AG04450 (cell line): ENCODE data around the gene HPGD. TPM values are rescaled to one million over a fixed set of nuclear protein-coding genes. Genes with fewer than 3 reads are reported as not detected.

Experiments
- CTCF ChIA-PET: fragments of 300-600, 350-600 bp; formaldehyde crosslinking; extraction: SDS; loops from one replicate; lab custom pipeline; 2022; ENCODE audit warnings: antibody characterized with exemption, inconsistent platforms; lab: Charles Lee
- POLR2A ChIA-PET: fragments of 350-600 bp; formaldehyde crosslinking; extraction: SDS; loops from one replicate; lab custom pipeline; 2021; ENCODE audit warnings: antibody characterized with exemption, inconsistent platforms; lab: Yijun Ruan, JAX
- DNase-seq: peaks from one replicate; pipeline ENCODE4 v3.0.0-alpha.2; 2011; ENCODE audit warnings: low read depth, low spot score
- H3K27ac ChIP-seq: one replicate; pipeline ENCODE4 v1.5.1; 2012; ENCODE audit warnings: low read depth, low read length, control low read depth
- H3K27me3 ChIP-seq: one replicate; pipeline ENCODE4 v1.6.0; 2012; ENCODE audit warnings: low read length; ENCODE audit not compliant: control insufficient read depth, insufficient read depth
- H3K4me3 ChIP-seq: 2 replicates; pipeline ENCODE4 v1.5.1; 2011; ENCODE audit warnings: mild to moderate bottlenecking, low read depth, low read length, control low read depth
- H3K9me3 ChIP-seq: 2 replicates; pipeline ENCODE4 v1.5.1; 2012; ENCODE audit warnings: low read length; ENCODE audit not compliant: control insufficient read depth, insufficient read depth
- polyA plus RNA-seq: library from polyadenylated mRNA; depleted of rRNA; stranded (reverse); fragments of >200 nt; gene quantifications from 2 replicates; pipeline ENCODE4 v1.2.3, GENCODE V29; 2011
- TF ChIP-seq, protein P1 (sequence below): IDR thresholded peaks from 2 replicates; pipeline ENCODE4 v1.5.1; 2011; ENCODE audit warnings: low read depth, low read length, control low read depth, inconsistent platforms

HPGD gene
- polyA plus RNA-seq, 1 experiment, result 0.21 TPM

DNA sequence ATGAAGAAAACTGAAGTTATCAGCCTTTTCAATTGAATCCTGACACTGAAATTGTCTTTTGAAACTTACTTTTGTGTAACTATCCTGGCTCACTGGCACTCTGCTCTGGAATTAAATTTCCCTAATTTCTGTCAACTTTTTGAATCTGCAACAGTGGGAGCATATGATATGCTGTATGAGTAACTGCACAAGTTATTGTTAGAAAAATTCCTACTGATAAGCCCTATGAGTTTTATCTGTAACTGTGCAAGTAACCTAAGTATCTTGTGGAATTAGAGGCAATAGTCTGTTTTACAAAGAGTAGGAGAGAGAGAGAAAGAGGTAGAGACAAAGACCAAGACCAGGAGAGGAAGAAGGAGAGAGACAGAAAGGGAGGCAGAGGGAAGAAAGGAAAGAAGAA lies 9.2 kb upstream of the HPGD start:
- H3K4me3 ChIP-seq, result no peak overlapping the region
- no peak overlapping the region for H3K27ac ChIP-seq
- ChIA-PET CTCF (no interaction called here), POLR2A (no interaction called here)
- H3K27me3 ChIP-seq, result peaks cover 2% of the 10 kb centered on the region
- TF ChIP-seq, protein P1, sequence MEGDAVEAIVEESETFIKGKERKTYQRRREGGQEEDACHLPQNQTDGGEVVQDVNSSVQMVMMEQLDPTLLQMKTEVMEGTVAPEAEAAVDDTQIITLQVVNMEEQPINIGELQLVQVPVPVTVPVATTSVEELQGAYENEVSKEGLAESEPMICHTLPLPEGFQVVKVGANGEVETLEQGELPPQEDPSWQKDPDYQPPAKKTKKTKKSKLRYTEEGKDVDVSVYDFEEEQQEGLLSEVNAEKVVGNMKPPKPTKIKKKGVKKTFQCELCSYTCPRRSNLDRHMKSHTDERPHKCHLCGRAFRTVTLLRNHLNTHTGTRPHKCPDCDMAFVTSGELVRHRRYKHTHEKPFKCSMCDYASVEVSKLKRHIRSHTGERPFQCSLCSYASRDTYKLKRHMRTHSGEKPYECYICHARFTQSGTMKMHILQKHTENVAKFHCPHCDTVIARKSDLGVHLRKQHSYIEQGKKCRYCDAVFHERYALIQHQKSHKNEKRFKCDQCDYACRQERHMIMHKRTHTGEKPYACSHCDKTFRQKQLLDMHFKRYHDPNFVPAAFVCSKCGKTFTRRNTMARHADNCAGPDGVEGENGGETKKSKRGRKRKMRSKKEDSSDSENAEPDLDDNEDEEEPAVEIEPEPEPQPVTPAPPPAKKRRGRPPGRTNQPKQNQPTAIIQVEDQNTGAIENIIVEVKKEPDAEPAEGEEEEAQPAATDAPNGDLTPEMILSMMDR, result no peak
- no peaks in the 10 kb centered on the region for H3K9me3 ChIP-seq
- DNase-seq, result no peak

DNA sequence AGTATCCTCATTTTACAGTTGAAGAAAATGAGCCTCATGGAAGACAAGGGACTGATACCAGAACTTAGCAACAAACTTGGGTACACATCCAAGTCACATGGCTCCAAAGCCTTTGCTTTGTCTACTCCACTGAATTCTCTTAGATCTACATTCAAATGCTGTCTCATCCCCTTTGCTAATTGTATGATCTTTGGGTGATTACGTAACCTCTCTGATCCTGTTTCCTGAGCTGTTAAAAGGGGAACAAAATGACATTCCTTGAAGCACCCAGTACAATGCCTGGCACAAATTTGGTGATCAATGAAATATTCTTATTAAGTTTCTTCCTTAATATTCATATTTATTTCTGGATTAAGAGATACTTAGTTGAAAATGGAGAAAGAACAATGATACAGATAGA lies 5.9 kb upstream of the HPGD start:
- CTCF ChIA-PET, result no interaction called here
- no peak overlapping the region for H3K27ac ChIP-seq
- no peak for DNase-seq

DNA sequence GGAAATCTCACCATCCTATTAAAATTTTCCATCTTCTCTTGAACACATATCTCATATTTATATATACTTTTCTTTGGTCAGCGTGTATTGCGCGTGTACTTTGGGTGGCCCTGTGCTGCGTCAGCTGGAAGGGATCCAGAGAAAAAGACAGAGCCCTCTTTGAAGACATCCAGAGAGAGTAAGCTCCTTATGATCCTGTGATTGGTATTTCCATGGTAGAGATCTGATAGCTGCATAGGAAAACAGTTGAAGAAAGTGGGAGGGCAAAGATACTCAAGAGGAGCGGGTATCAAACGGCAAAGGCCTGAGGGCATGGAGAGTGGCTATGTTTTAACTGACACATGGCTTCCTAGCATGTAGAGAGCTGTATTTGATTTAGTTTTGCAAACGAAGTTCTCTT lies 4.4 kb upstream of the HPGD start:
- no peak overlapping the region for H3K27ac ChIP-seq
- TF ChIP-seq, protein P1, result no peak
- CTCF ChIA-PET, result no interaction called here
- H3K27me3 ChIP-seq, result peaks cover 23% of the 10 kb centered on the region
- POLR2A ChIA-PET, result no interaction called here
- no peaks in the 10 kb centered on the region; the same call in 1 of the 2 replicates for H3K9me3 ChIP-seq
- H3K4me3 ChIP-seq, result no peak overlapping the region
- DNase-seq, result no peak

More for the DNA sequence above, 5.9 kb upstream of the HPGD start:
- H3K27me3 ChIP-seq, result peaks cover 10% of the 10 kb centered on the region
- H3K9me3 ChIP-seq, result no peaks in the 10 kb centered on the region
- TF ChIP-seq, protein P1, result no peak
- POLR2A ChIA-PET, result no interaction called here
- H3K4me3 ChIP-seq, result no peak overlapping the region

DNA sequence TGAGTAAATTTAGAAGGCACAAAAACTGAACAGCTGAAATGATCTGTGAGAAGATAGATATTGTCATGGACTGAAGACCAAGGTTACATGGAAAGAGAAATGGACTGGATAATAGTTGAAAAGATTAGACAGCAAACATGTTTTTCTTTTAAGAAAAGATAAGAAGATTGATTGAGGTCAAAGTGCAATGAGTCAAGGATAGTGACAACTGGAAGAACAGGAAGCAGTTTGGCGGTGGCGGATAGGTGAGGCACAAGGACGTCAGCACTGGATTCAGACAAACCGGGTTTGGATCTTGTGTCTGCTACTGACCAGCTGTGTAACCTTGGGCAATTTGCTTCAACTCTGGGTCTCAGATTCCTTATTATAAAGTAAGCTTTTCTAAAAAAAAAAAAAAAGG lies 2.0 kb upstream of the HPGD start:
- H3K27me3 ChIP-seq, result peaks cover 25% of the 10 kb centered on the region
- POLR2A ChIA-PET, result no interaction called here

DNA sequence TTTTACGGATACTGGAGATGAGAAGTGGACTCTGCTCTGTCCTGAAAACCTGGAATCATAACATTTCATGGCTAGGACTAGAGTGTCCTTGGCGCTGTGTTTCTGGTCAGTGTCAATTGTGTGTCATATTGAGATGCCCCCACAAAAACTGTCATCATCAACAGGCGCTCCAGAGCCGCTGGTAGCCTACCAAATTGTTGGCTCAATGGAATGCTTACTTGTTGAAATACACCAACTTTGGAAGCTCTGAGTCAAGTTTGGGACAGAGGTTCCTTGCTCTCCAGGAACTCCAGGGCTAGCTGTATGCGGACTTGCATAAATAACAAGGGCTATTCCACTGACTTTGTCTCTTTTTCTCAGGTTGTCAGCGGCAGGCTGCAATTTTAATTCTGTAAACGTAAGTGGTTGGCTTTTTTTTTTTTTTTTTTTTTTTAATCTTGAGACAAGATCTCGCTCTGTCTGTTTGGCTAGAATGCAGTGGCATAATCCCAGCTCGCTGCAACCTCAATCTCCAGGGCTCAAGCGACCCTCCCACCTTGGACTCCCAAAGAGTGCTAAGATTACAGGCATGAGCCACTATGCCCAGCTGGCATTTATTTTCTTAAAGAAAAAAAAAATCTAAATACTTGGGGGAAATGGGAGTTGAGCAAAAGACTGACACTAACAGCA lies 871 bp upstream of the HPGD start:
- no peak overlapping the region; the same call in 1 of the 2 replicates for H3K4me3 ChIP-seq

More for the DNA sequence above, 2.0 kb upstream of the HPGD start:
- TF ChIP-seq, protein P1, result no peak
- H3K9me3 ChIP-seq, result no peaks in the 10 kb centered on the region; the same call in 1 of the 2 replicates
- H3K27ac ChIP-seq, result no peak overlapping the region
- no peak overlapping the region for H3K4me3 ChIP-seq
- DNase-seq, result no peak
- CTCF ChIA-PET, result no interaction called here

More for the DNA sequence above, 871 bp upstream of the HPGD start:
- Histone ChIP-seq H3K27me3 (peaks cover 25% of the 10 kb centered on the region), H3K27ac (no peak overlapping the region), H3K9me3 (no peaks in the 10 kb centered on the region; the same call in 1 of the 2 replicates)
- ChIA-PET POLR2A (no interaction called here), CTCF (interaction anchor here (1.3 kb wide), 1 partner anchor 10 kb away, joined by 5 read pairs; no protein-coding TSS in a partner anchor)
- TF ChIP-seq, protein P1, result no peak
- no peak for DNase-seq
